Stimulated activated CD4-positive, alpha-beta T cell treated with anti-CD3 and anti-CD28 coated beads, Interleukin-15, amount 100 ng/mL, for 24 hours (primary cell): ENCODE results near the gene RIT1.
"Not testable (repeated sequence)": the region's sequence is repeated elsewhere in the genome, so short reads cannot be mapped to it uniquely, and the experiment has no call there.

Source experiments
- DNase-seq: peaks from one replicate; pipeline ENCODE4 v3.0.0-alpha.2; 2020

The RIT1 gene

GRCh38 chr1:155933591-155934096, 22.5 kb upstream of the RIT1 start:
- no peak for DNase-seq

- DNase-seq, result no peak
These were observed 21.3 kb upstream of the RIT1 start for GRCh38 chr1:155932487-155932886.

- DNase-seq, result no peak
These were observed 20.9 kb upstream of the RIT1 start for GRCh38 chr1:155932081-155932480.

- DNase-seq, result no peak
These were observed 20.3 kb upstream of the RIT1 start for GRCh38 chr1:155931332-155932038.

GRCh38 chr1:155930725-155931124, 19.6 kb upstream of the RIT1 start:
- not testable (repeated sequence) for DNase-seq

GRCh38 chr1:155929057-155929456, 17.9 kb upstream of the RIT1 start:
- DNase-seq, result no peak

- no peak for DNase-seq
These were observed 14.4 kb upstream of the RIT1 start for GRCh38 chr1:155925506-155925905.

GRCh38 chr1:155920717-155921116, 9.6 kb upstream of the RIT1 start:
- no peak for DNase-seq

- no peak for DNase-seq
These were observed 8.7 kb upstream of the RIT1 start for GRCh38 chr1:155919801-155920200.

- DNase-seq, result no peak
These were observed 7.5 kb upstream of the RIT1 start for GRCh38 chr1:155918660-155919059.

GRCh38 chr1:155913969-155914757, 3.0 kb upstream of the RIT1 start:
- no peak for DNase-seq

GRCh38 chr1:155912056-155912536, 947 bp upstream of the RIT1 start:
- no peak for DNase-seq

- peak; percentile 15 for DNase-seq
These were observed 478 bp downstream of the RIT1 start for GRCh38 chr1:155910621-155911121.

- DNase-seq, result no peak
These were observed 1.3 kb downstream of the RIT1 start for GRCh38 chr1:155909894-155910293.

- DNase-seq, result no peak
These were observed 6.9 kb downstream of the RIT1 start for GRCh38 chr1:155904261-155904660.

- DNase-seq, result no peak
These were observed 11.0 kb downstream of the RIT1 start for GRCh38 chr1:155900161-155900560.

- DNase-seq, result no peak
These were observed 11.5 kb downstream of the RIT1 start for GRCh38 chr1:155899683-155900082.

- no peak for DNase-seq
These were observed 12.3 kb downstream of the RIT1 start for GRCh38 chr1:155898888-155899287.

GRCh38 chr1:155897746-155898145, 13.4 kb downstream of the RIT1 start:
- DNase-seq, result no peak

- not testable (repeated sequence) for DNase-seq
These were observed 14.7 kb downstream of the RIT1 start for GRCh38 chr1:155896476-155896875.

GRCh38 chr1:155895617-155896016, 15.5 kb downstream of the RIT1 start:
- not testable (repeated sequence) for DNase-seq

GRCh38 chr1:155893389-155894142, 17.6 kb downstream of the RIT1 start:
- no peak for DNase-seq

- DNase-seq, result no peak
These were observed 18.4 kb downstream of the RIT1 start for GRCh38 chr1:155892796-155893195.
